ENCODE data around the gene UBXN11. TPM values are rescaled to one million over a fixed set of nuclear protein-coding genes. Genes with fewer than 3 reads are reported as not detected.
"Not testable (repeated sequence)": the region's sequence is repeated elsewhere in the genome, so short reads cannot be mapped to it uniquely, and the experiment has no call there.

Gene UBXN11
- total RNA-seq, 1 donor from 2014 or later, result 32.2 TPM

GRCh38 chr1:26314501-26314900 lies 8.1 kb upstream of the UBXN11 start:
- intact Hi-C loops (cut with micrococcal nuclease), result no loop called here

- intact Hi-C loops (cut with micrococcal nuclease), result loop anchor here (1.0 to 10.0 kb wide), 6 partner anchors 9 to 401 kb away; partner anchors contain the start of genes CD52, CEP85, HMGN2 and STMN1
Observed at GRCh38 chr1:26307966-26308899, 1.8 kb upstream of the UBXN11 start.

- intact Hi-C loops (cut with micrococcal nuclease), result loop anchor here (1.0 to 10.0 kb wide), 6 partner anchors 10 to 400 kb away; partner anchors contain the start of genes CD52, CEP85, HMGN2 and STMN1
Observed at GRCh38 chr1:26307363-26307781, 936 bp upstream of the UBXN11 start.

GRCh38 chr1:26305667-26306289 lies 658 bp downstream of the UBXN11 start:
- intact Hi-C loops (cut with micrococcal nuclease), result loop anchor here (1.0 to 10.0 kb wide), 5 partner anchors 21 to 398 kb away; partner anchors contain the start of genes DHDDS, HMGN2 and STMN1

- intact Hi-C loops (cut with micrococcal nuclease), result loop anchor here (10.0 kb wide), 1 partner anchor 328 kb away; no protein-coding TSS in a partner anchor
Observed at GRCh38 chr1:26302733-26303405, 3.6 kb downstream of the UBXN11 start.

- intact Hi-C loops (cut with micrococcal nuclease), result loop anchor here (10.0 kb wide), 1 partner anchor 326 kb away; no protein-coding TSS in a partner anchor
Observed at GRCh38 chr1:26300578-26301275, 5.7 kb downstream of the UBXN11 start.

GRCh38 chr1:26297791-26298124 lies 8.7 kb downstream of the UBXN11 start:
- intact Hi-C loops (cut with micrococcal nuclease), result no loop called here

GRCh38 chr1:26297057-26297790 lies 9.2 kb downstream of the UBXN11 start:
- intact Hi-C loops (cut with micrococcal nuclease), result no loop called here

GRCh38 chr1:26296340-26297056 lies 9.9 kb downstream of the UBXN11 start:
- intact Hi-C loops (cut with micrococcal nuclease), result no loop called here

GRCh38 chr1:26295194-26296138 lies 11.0 kb downstream of the UBXN11 start:
- intact Hi-C loops (cut with micrococcal nuclease), result no loop called here

- intact Hi-C loops (cut with micrococcal nuclease), result no loop called here
Observed at GRCh38 chr1:26293911-26294463, 12.4 kb downstream of the UBXN11 start.

GRCh38 chr1:26292735-26293134 lies 13.7 kb downstream of the UBXN11 start:
- intact Hi-C loops (cut with micrococcal nuclease), result not testable (repeated sequence)

- intact Hi-C loops (cut with micrococcal nuclease), result no loop called here
Observed at GRCh38 chr1:26291939-26292338, 14.5 kb downstream of the UBXN11 start.

GRCh38 chr1:26291433-26291832 lies 15.0 kb downstream of the UBXN11 start:
- intact Hi-C loops (cut with micrococcal nuclease), result no loop called here

GRCh38 chr1:26290882-26291261 lies 15.6 kb downstream of the UBXN11 start:
- intact Hi-C loops (cut with micrococcal nuclease), result no loop called here

GRCh38 chr1:26290122-26290881 lies 16.1 kb downstream of the UBXN11 start:
- intact Hi-C loops (cut with micrococcal nuclease), result no loop called here
